KMS-11 (cell line): ENCODE results near the gene DNASE1L2.

Experiments
- H2AFZ ChIP-seq: fragments of 200-600 bp; sonication (generic); 2 replicates; pipeline ENCODE4 v1.6.1; 2016; ENCODE audit warnings: antibody characterized with exemption, mixed run types, low read depth
- H3K27ac ChIP-seq: fragments of 200-600 bp; sonication (generic); 2 replicates; pipeline ENCODE4 v1.6.1; 2016; ENCODE audit warnings: mild to moderate bottlenecking, mixed run types
- H3K27me3 ChIP-seq: fragments of 200-600 bp; sonication (generic); 2 replicates; pipeline ENCODE4 v1.6.1; 2017; ENCODE audit warnings: mild to moderate bottlenecking, low read depth, mixed run types, moderate library complexity; ENCODE audit not compliant: insufficient read depth
- H3K36me3 ChIP-seq: fragments of 200-600 bp; sonication (generic); 2 replicates; pipeline ENCODE4 v1.6.1; 2017; ENCODE audit warnings: mild to moderate bottlenecking, mixed run types; ENCODE audit not compliant: insufficient read depth
- H3K4me1 ChIP-seq: fragments of 200-600 bp; sonication (generic); 2 replicates; pipeline ENCODE4 v1.6.1; 2016; ENCODE audit warnings: mild to moderate bottlenecking, low read depth, mixed run types; ENCODE audit not compliant: poor library complexity, severe bottlenecking
- H3K4me2 ChIP-seq: fragments of 200-600 bp; sonication (generic); 2 replicates; pipeline ENCODE4 v1.7.0; 2016; ENCODE audit warnings: mild to moderate bottlenecking, mixed run types
- H3K4me3 ChIP-seq: fragments of 200-600 bp; sonication (generic); IDR thresholded peaks from 2 replicates; pipeline ENCODE4 v1.6.1; 2017; ENCODE audit warnings: low read depth, low read length, mixed read lengths; ENCODE audit not compliant: insufficient read depth
- H3K79me2 ChIP-seq: fragments of 200-600 bp; sonication (generic); 2 replicates; pipeline ENCODE4 v1.6.1; 2016; ENCODE audit warnings: low read depth, mixed run types; ENCODE audit not compliant: insufficient read depth
- H3K9ac ChIP-seq: fragments of 200-600 bp; sonication (generic); 2 replicates; pipeline ENCODE4 v1.6.1; 2016; ENCODE audit warnings: mild to moderate bottlenecking, mixed run types
- H4K20me1 ChIP-seq: fragments of 200-600 bp; sonication (generic); 2 replicates; pipeline ENCODE4 v1.6.1; 2016; ENCODE audit warnings: mild to moderate bottlenecking, mixed run types; ENCODE audit not compliant: insufficient read depth
- TF ChIP-seq, protein P1 (sequence below): fragments of 200-600 bp; sonication (generic); conservative IDR thresholded peaks from 2 replicates; pipeline ENCODE4 v1.6.1; 2017; ENCODE audit warnings: low read depth, mild to moderate bottlenecking, antibody characterized with exemption, low read length, moderate library complexity, mixed read lengths

DNASE1L2 gene

DNA sequence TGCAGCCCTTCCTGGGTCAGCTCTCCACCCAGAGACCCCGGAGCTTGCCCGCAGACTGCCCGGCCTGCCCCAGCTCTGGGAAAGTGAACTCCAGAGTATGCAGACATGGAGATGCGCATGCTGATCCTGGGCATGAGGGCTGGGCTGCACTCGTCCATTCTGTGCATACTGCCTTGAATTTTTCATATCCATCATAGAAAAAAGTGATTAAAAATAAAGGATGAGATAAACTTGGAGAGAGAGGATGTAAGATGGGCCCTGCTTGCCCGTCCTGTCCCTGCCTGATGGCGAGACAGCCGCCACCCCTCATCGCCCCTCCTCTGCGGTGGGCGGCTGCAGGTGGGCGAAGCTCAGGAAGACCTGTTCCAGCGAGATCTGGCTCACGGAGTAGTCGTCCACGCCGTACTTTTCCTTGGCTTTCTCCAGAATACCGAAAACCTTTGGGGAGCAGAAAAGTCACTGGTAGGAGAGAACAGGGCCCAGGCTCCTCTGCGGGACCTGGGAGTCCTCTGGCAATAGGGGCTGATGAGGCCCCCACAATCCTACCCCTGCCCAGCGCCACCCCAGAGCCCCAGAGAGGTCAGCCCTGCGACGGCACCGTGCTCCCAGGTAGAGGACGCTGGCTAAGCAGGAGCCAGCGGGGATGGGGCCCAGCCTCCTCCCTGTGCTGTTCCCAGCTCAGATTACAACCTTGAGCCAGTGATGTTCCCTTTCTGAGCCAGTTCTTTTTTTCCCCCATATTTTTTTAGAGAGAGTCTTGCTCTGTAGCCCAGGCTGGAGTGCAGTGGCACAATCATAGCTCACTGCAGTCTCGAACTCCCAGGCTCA lies 40.3 kb downstream of the DNASE1L2 start:
- Histone ChIP-seq H3K4me1 (no peaks in the 10 kb centered on the region), H2AFZ (no peak overlapping the region), H3K36me3 (no peaks in the 10 kb centered on the region), H3K27ac (no peak overlapping the region), H3K4me2 (no peak overlapping the region), H3K79me2 (no peaks in the 10 kb centered on the region), H4K20me1 (no peaks in the 10 kb centered on the region), H3K27me3 (no peaks in the 10 kb centered on the region), H3K9ac (no peak overlapping the region), H3K4me3 (no peak overlapping the region)
- TF ChIP-seq, protein P1, sequence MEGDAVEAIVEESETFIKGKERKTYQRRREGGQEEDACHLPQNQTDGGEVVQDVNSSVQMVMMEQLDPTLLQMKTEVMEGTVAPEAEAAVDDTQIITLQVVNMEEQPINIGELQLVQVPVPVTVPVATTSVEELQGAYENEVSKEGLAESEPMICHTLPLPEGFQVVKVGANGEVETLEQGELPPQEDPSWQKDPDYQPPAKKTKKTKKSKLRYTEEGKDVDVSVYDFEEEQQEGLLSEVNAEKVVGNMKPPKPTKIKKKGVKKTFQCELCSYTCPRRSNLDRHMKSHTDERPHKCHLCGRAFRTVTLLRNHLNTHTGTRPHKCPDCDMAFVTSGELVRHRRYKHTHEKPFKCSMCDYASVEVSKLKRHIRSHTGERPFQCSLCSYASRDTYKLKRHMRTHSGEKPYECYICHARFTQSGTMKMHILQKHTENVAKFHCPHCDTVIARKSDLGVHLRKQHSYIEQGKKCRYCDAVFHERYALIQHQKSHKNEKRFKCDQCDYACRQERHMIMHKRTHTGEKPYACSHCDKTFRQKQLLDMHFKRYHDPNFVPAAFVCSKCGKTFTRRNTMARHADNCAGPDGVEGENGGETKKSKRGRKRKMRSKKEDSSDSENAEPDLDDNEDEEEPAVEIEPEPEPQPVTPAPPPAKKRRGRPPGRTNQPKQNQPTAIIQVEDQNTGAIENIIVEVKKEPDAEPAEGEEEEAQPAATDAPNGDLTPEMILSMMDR = no peak

GRCh38 chr16:2277466-2278271 lies 41.4 kb downstream of the DNASE1L2 start:
- Histone ChIP-seq H3K4me2 (no peak overlapping the region), H3K4me3 (no peak overlapping the region), H2AFZ (no peak overlapping the region), H3K9ac (no peak overlapping the region), H3K4me1 (no peaks in the 10 kb centered on the region), H3K27ac (no peak overlapping the region), H3K36me3 (no peaks in the 10 kb centered on the region), H4K20me1 (no peaks in the 10 kb centered on the region), H3K27me3 (no peaks in the 10 kb centered on the region), H3K79me2 (no peaks in the 10 kb centered on the region)
- TF ChIP-seq, protein P1 = no peak

- Histone ChIP-seq H2AFZ (no peak overlapping the region), H3K27me3 (no peaks in the 10 kb centered on the region)
These were observed 42.0 kb downstream of the DNASE1L2 start for GRCh38 chr16:2278272-2278608.

GRCh38 chr16:2278956-2279800 lies 42.9 kb downstream of the DNASE1L2 start:
- Histone ChIP-seq H3K4me1 (no peaks in the 10 kb centered on the region), H3K27me3 (no peaks in the 10 kb centered on the region), H3K9ac (no peak overlapping the region), H3K27ac (no peak overlapping the region), H3K4me2 (no peak overlapping the region), H3K36me3 (no peaks in the 10 kb centered on the region), H3K79me2 (no peaks in the 10 kb centered on the region), H4K20me1 (no peaks in the 10 kb centered on the region), H3K4me3 (no peak overlapping the region), H2AFZ (no peak overlapping the region)
- TF ChIP-seq, protein P1 = no peak

More at GRCh38 chr16:2278272-2278608, 42.0 kb downstream of the DNASE1L2 start:
- TF ChIP-seq, protein P1 = no peak
- H3K9ac ChIP-seq = no peak overlapping the region
- H4K20me1 ChIP-seq = no peaks in the 10 kb centered on the region
- H3K4me1 ChIP-seq = no peaks in the 10 kb centered on the region
- H3K4me3 ChIP-seq = no peak overlapping the region
- H3K4me2 ChIP-seq = no peak overlapping the region
- no peaks in the 10 kb centered on the region for H3K36me3 ChIP-seq
- H3K79me2 ChIP-seq = no peaks in the 10 kb centered on the region
- H3K27ac ChIP-seq = no peak overlapping the region
